OCI-LY7 (cell line): ENCODE data around the gene MGRN1. TPM values are rescaled to one million over a fixed set of nuclear protein-coding genes. Genes with fewer than 3 reads are reported as not detected.

Experiments
- BruUV-seq: library from RNA; stranded (reverse); fragments of 400-500 nt; replicated peaks from 2 replicates; lab custom pipeline; 2021; lab: Mats Ljungman, UMichigan
- CTCF ChIA-PET: fragments of 300-600 bp; sonication (Branson Sonifier 250); formaldehyde crosslinking; loops from one replicate; lab custom pipeline; 2022; ENCODE audit warnings: antibody characterized with exemption; ENCODE audit not compliant: unreplicated experiment; lab: Charles Lee
- POLR2A ChIA-PET: fragments of 300-600 bp; sonication (Branson Sonifier 250); formaldehyde crosslinking; loops from one replicate; lab custom pipeline; 2022; ENCODE audit warnings: antibody characterized with exemption; lab: Charles Lee
- DNase-seq: peaks from one replicate; pipeline ENCODE4 v3.0.0-alpha.2; 2015; ENCODE audit warnings: low spot score
- H2AFZ ChIP-seq: fragments of 200-600 bp; sonication (generic), shearing (Covaris generic); 2 replicates; pipeline ENCODE4 v1.6.1; 2014; ENCODE audit warnings: mild to moderate bottlenecking, antibody characterized with exemption, low read length, moderate library complexity
- H3K27ac ChIP-seq: fragments of 200-600 bp; sonication (generic); 2 replicates; pipeline ENCODE4 v1.5.1; 2014; ENCODE audit warnings: mixed run types, low read depth, mild to moderate bottlenecking, moderate library complexity, low read length, inconsistent platforms; ENCODE audit not compliant: poor library complexity, severe bottlenecking
- H3K36me3 ChIP-seq: fragments of 200-600 bp; sonication (generic); 2 replicates; pipeline ENCODE4 v1.6.1; 2014; ENCODE audit warnings: mild to moderate bottlenecking, antibody characterized with exemption, low read length, moderate library complexity, mixed read lengths; ENCODE audit not compliant: insufficient read depth
- H3K4me1 ChIP-seq: fragments of 200-600 bp; sonication (generic); 2 replicates; pipeline ENCODE4 v1.5.1; 2014; ENCODE audit warnings: mild to moderate bottlenecking, low read length; ENCODE audit not compliant: insufficient read depth, poor library complexity, severe bottlenecking
- H3K4me2 ChIP-seq: fragments of 200-600 bp; sonication (generic); 2 replicates; pipeline ENCODE4 v1.6.1; 2014; ENCODE audit warnings: mild to moderate bottlenecking, low read length
- H3K4me3 ChIP-seq: fragments of 200-600 bp; sonication (generic); 2 replicates; pipeline ENCODE4 v1.5.1; 2014; ENCODE audit warnings: mild to moderate bottlenecking, low read depth, low read length; ENCODE audit not compliant: poor library complexity, severe bottlenecking
- H3K79me2 ChIP-seq: fragments of 200-600 bp; sonication (generic); 2 replicates; pipeline ENCODE4 v1.6.1; 2016; ENCODE audit warnings: low read depth, mild to moderate bottlenecking, low read length, moderate library complexity, mixed read lengths; ENCODE audit not compliant: insufficient read depth
- H3K9me2 ChIP-seq: fragments of 200-600 bp; sonication (generic); 2 replicates; pipeline ENCODE4 v1.6.1; 2016; ENCODE audit warnings: mild to moderate bottlenecking, low read length, mixed read lengths; ENCODE audit not compliant: insufficient read depth
- H3K9me3 ChIP-seq: fragments of 200-600 bp; sonication (generic); 2 replicates; pipeline ENCODE4 v1.6.1; 2014; ENCODE audit warnings: mild to moderate bottlenecking, mixed run types, low read length, mixed read lengths
- H4K20me1 ChIP-seq: fragments of 200-600 bp; sonication (generic); 2 replicates; pipeline ENCODE4 v1.6.1; 2014; ENCODE audit warnings: mild to moderate bottlenecking, antibody characterized with exemption, low read length, moderate library complexity, mixed read lengths; ENCODE audit not compliant: insufficient read depth
- CTCF ChIP-seq: fragments of 200-600 bp; sonication (generic); conservative IDR thresholded peaks from 2 replicates; pipeline ENCODE4 v1.5.1; 2014; ENCODE audit warnings: mild to moderate bottlenecking, antibody characterized with exemption, low read length, moderate library complexity, mixed read lengths
- EZH2phosphoT487 ChIP-seq: fragments of 200-600 bp; sonication (generic); IDR thresholded peaks from 2 replicates; pipeline ENCODE4 v1.6.1; 2018; ENCODE audit warnings: low read depth, borderline replicate concordance, mild to moderate bottlenecking, mixed run types, antibody characterized with exemption, low read length, moderate library complexity, mixed read lengths
- intact Hi-C: fragments of 100-400 bp; cut with micrococcal nuclease; formaldehyde crosslinking; loops from one replicate; pipeline ENCODE4 v1.10.0; 2022; ENCODE audit not compliant: unreplicated experiment
- total RNA-seq, 2 experiments: library from RNA; depleted of rRNA in 1 of 2; stranded (reverse); fragments of >200 nt in 1 of 2; shearing (Covaris generic) in 1 of 2; gene quantifications; 2 replicates each; pipeline ENCODE4 v1.2.3, GENCODE V29; 2014 to 2022

Gene MGRN1
- total RNA-seq, 2 experiments from 2014 or later = 14.1 to 43.1 TPM

DNA sequence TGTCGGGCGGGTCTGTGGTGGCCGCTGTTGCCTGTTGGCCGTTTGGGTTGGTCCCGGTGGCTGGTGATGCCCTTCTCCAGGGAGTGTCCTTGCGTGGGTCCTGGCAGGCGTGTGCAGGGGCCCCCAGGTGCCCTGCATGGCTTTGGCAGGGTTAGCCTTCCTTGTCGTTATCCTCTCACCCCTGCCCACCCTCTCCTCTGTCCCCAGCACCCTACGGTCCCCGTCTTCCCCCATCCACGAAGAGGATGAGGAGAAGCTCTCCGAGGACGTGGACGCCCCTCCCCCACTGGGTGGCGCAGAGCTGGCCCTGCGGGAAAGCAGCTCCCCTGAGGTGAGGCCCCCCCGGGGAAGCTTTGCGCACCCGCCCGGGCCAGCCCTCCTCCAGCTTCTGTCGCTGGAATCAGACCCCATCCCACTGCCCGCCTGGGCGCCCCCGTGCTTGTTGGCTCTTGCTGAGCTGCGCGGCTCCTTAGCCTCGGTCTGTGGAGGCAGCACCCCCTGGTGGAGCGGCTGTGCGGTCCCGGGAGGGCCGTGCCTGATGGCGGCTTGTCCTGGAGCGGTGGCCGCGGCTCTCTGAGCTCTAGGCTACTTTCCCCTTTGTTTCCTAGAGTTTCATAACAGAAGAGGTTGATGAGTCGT, 58.1 kb downstream of the MGRN1 start:
- Histone ChIP-seq H3K4me3 (no peak overlapping the region), H3K79me2 (no peaks in the 10 kb centered on the region), H3K9me2 (no peaks in the 10 kb centered on the region), H3K4me2 (no peak overlapping the region), H3K27ac (no peak overlapping the region), H4K20me1 (no peaks in the 10 kb centered on the region), H3K36me3 (no peaks in the 10 kb centered on the region), H3K9me3 (no peaks in the 10 kb centered on the region), H2AFZ (no peak overlapping the region), H3K4me1 (no peaks in the 10 kb centered on the region)
- POLR2A ChIA-PET = no interaction called here
- intact Hi-C loops = no loop called here
- CTCF ChIA-PET = no interaction called here
- TF ChIP-seq EZH2phosphoT487 = no peak
- TF ChIP-seq CTCF = peak; percentile 60
- no peak for DNase-seq
- no TSS peak for BruUV-seq

DNA sequence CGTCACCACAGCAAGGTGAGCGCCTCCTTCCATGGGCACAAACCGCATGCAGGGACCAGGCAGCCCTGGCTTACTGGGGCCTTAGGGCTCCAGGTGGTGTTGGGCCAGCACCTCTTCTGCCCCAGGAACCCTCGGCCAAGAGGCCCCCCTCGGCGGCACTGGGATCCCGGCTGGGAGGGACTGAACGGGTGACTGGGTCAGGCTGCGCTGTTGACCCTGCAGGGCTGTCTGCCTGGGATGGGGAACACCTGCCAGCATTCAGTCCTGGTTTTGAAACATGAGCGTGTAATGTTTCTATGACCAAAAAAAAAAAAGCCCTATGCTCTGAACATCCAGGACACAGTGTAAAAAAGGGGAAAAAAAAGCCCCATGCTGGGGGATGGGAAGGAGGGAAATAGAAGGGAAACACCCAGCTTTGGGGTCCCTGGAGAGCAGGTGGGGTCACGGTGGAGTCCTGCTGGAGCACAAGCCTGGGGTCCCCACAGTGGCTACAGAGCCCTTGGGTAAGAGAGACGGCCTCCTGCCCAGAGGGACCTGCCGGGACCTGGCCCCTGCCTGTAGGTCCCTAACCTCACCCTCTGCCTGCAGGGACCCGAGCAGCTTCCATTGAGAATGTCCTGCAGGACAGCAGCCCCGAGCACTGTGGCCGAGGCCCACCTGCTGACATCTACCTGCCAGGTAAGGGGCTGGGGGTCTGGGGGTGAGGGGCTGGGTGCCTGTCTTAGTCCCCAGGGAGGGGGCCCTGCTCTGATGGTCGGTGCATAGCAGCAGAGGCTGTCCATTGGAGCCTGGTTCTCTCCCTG, 58.8 kb downstream of the MGRN1 start:
- no TSS peak for BruUV-seq
- ChIA-PET CTCF (no interaction called here), POLR2A (no interaction called here)
- no peak for DNase-seq
- no peaks in the 10 kb centered on the region for H4K20me1 ChIP-seq
- H3K4me3 ChIP-seq = no peak overlapping the region
- H3K27ac ChIP-seq = no peak overlapping the region
- intact Hi-C loops = no loop called here
- TF ChIP-seq CTCF = no peak
- no peak for TF ChIP-seq EZH2phosphoT487
- no peaks in the 10 kb centered on the region for H3K79me2 ChIP-seq
- H3K9me2 ChIP-seq = no peaks in the 10 kb centered on the region
- H2AFZ ChIP-seq = no peak overlapping the region
- no peak overlapping the region for H3K4me2 ChIP-seq
- H3K9me3 ChIP-seq = no peaks in the 10 kb centered on the region
- H3K4me1 ChIP-seq = no peaks in the 10 kb centered on the region
- no peaks in the 10 kb centered on the region for H3K36me3 ChIP-seq
